GM11168 (cell line): ENCODE measurements around the gene IMMT.

Source experiments
- in situ Hi-C: fragments of 300-500 bp; cut with MboI; formaldehyde crosslinking; loops from one replicate; pipeline ENCODE4 v1.12.0; 2022; ENCODE audit warnings: low sequenced_read_pairs; ENCODE audit not compliant: unreplicated experiment

Gene IMMT

DNA sequence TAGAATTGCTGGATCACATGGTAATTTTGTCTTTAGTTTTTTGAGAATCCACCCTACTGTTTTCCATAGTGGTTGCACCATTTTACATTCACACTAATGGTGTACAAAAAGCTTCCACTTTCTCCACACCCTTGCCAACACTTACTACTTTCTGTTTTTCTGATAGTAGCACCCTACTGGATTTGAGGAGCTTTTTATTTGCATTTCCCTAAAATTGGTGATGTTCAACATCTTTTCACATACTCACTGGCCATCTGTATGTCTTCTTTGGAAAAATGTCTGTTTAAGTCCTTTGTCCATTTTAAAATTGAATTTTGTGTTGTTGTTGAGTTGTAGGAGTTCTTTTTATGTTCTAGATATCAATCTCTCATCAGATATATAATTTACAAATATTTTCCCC lies 93.1 kb downstream of the IMMT start:
- in situ Hi-C loops = no loop called here

DNA sequence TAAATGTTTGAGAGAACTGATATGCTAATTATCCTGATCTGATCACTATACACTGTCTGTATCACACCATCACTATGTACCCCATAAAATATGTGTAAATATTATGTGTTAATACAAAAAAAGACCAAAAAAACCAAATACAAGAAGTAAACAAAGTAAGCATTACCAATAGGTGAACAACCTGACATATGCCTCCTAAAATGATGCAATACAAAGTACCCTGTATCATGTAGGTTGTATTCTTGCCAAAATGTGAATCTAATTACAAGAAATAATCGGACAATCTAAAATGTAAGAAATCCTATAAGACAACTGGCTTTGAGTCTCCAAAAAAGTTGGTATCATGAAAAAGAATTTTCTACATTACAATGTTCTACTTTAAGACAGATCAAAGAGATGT lies 97.3 kb downstream of the IMMT start:
- in situ Hi-C loops = no loop called here

DNA sequence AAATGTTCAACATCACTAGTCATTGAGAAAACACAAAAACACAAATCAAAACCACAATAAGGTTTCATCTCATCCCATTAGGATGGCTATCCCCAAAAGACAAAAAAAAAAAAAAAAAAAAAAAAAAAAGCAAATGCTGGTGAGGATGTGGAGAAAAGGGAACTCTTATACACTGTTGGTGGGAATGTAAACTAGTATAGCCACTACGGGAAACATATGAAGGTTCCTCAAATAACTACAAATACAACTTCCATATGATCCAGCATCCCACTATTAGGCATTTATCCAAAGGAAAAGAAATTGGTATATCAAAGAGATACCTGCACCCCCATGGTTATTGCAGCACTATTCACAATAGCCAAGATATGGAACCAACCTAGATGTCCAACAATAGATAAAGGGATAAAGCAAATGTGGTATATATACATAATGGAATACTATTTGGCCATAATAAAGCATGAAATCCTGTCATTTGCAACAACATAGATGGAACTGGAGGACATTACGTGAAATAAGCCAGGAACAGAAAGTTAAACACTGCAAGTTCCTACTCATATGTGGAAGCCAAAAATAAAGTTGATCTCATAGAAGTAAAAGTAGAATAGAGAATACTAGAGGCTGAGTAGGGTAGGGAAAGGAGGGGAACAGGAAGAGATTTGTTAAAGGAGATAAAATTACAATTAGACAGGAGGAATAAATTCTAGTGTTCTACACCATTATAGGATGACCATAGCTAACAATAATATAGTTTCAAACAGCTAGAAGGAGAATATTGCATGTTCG lies 98.0 kb downstream of the IMMT start:
- in situ Hi-C loops = no loop called here

DNA sequence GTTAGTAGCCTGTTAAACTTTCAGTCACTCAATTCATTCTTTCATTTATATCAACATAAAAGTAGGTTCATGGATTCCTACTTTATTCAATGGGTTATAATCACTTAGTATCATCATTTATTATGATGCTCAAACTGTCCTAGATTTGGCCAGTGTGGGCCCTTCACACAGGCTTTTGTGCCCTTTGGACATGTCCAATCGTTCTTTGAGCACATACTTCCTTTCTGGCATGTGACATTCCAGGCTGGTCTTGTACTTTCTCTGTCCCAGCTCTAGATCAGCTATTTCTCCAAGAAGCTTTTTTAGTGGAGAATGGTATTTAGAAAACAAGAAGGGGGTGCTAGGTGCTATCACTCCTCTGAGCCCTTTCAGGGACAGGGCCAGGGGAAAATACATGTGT lies 101.0 kb downstream of the IMMT start:
- in situ Hi-C loops = no loop called here
